GM23338 (cell line): Measurements from ENCODE around the gene ADAT2.

ENCODE experiments used
- CTCF ChIP-seq, 2 experiments: fragments of 200-600 bp in 1 of 2; sonication (generic) in 1 of 2; conservative IDR thresholded peaks; 2 replicates each; pipeline versions ENCODE4 v1.5.1 to v1.6.1; 2016 to 2017; ENCODE audit warnings: antibody characterized with exemption in 2 of 2, low read depth in 2 of 2, mild to moderate bottlenecking in 2 of 2, moderate library complexity in 1 of 2
- EZH2 ChIP-seq: fragments of 200-600 bp; sonication (generic); IDR thresholded peaks from one replicate; pipeline ENCODE4 v1.8.0; 2017; ENCODE audit warnings: antibody characterized with exemption, mild to moderate bottlenecking, low read depth; ENCODE audit not compliant: unreplicated experiment

DNA sequence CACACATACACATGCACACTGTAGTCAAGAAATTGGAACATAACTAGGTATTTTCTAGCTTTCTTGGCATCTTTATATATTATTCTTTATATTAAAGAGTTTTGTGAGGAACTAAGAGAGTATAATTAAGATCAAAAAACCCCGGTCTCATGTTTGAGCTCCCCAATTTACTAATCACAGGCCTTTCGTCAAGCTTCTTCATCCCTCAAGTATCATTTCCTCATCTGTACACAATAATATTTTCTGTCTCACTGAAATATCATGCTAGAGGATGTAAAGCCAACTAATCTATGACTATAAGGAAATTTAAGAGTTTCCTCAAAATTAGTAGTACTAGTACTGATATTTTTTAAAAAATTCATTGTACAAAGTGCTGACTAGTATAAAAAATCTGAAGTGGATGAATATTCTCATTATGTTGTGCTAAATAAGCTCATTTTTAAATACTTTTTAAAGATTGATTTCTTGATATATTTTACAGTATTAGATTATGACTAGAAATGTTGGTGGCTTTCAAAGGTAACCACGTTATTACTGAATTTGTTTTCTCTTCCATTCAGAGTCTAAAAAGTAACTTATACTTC lies 28.1 kb upstream of the ADAT2 start:
- TF ChIP-seq EZH2 (no peak), CTCF (conservative IDR thresholded peaks at IDR 0.05; ENCODE audit: low read depth in 2 of 2) (no peak)
